ENCODE measurements around the gene ZMAT2.
"Not testable (repeated sequence)": the region's sequence is repeated elsewhere in the genome, so short reads cannot be mapped to it uniquely, and the experiment has no call there.

The ZMAT2 gene

GRCh38 chr5:140678993-140679392, 21.3 kb upstream of the ZMAT2 start:
- TF ChIP-seq POLR2A (IDR thresholded peaks at IDR 0.05; ENCODE audit: low read length) (peak; percentile 33), GATA1 (IDR thresholded peaks at IDR 0.05; ENCODE audit: low read depth, low read length) (no peak)
- DNase-seq: peak; percentile 81 to 97

- TF ChIP-seq POLR2A (IDR thresholded peaks at IDR 0.05; ENCODE audit: low read length) (no peak), GATA1 (IDR thresholded peaks at IDR 0.05; ENCODE audit: low read depth, low read length) (no peak)
- peak in 1 of 2 experiments; percentile 52 for DNase-seq
Measured at GRCh38 chr5:140690376-140690932, 9.8 kb upstream of the ZMAT2 start.

GRCh38 chr5:140690941-140691924, 9.0 kb upstream of the ZMAT2 start, which contains the start of the genes HARS1 and HARS2:
HARS1 (minus strand) TSS chr5:140691370; CDS start chr5:140691304, 66 bp downstream.
HARS2 (plus strand) TSS chr5:140691455; CDS start chr5:140691649, 194 bp downstream.
- TF ChIP-seq GATA1 (IDR thresholded peaks at IDR 0.05; ENCODE audit: low read depth, low read length) (no peak), POLR2A (IDR thresholded peaks at IDR 0.05; ENCODE audit: low read length) (peak; percentile 92)
- DNase-seq: peak; percentile 94

GRCh38 chr5:140694276-140694675, 6.0 kb upstream of the ZMAT2 start:
- DNase-seq: no peak
- TF ChIP-seq POLR2A (IDR thresholded peaks at IDR 0.05; ENCODE audit: low read length): no peak
- TF ChIP-seq GATA1 (IDR thresholded peaks at IDR 0.05; ENCODE audit: low read depth, low read length): no peak

- no peak for DNase-seq
- no peak for TF ChIP-seq GATA1 (IDR thresholded peaks at IDR 0.05; ENCODE audit: low read depth, low read length)
- no peak for TF ChIP-seq POLR2A (IDR thresholded peaks at IDR 0.05; ENCODE audit: low read length)
Measured at GRCh38 chr5:140696891-140697492, 3.3 kb upstream of the ZMAT2 start.

- TF ChIP-seq GATA1 (IDR thresholded peaks at IDR 0.05; ENCODE audit: low read depth, low read length) (no peak), POLR2A (IDR thresholded peaks at IDR 0.05; ENCODE audit: low read length) (peak; percentile 49)
- DNase-seq: no peak
Measured at GRCh38 chr5:140707812-140708211, 7.6 kb downstream of the ZMAT2 start.

GRCh38 chr5:140708787-140709186, 8.5 kb downstream of the ZMAT2 start:
- DNase-seq: not testable (repeated sequence)

GRCh38 chr5:140710899-140711552, 10.8 kb downstream of the ZMAT2 start:
- TF ChIP-seq POLR2A (IDR thresholded peaks at IDR 0.05; ENCODE audit: low read length) (peak; percentile 88), GATA1 (IDR thresholded peaks at IDR 0.05; ENCODE audit: low read depth, low read length) (no peak)

GRCh38 chr5:140711794-140712193, 11.5 kb downstream of the ZMAT2 start:
- no peak for TF ChIP-seq POLR2A (IDR thresholded peaks at IDR 0.05; ENCODE audit: low read length)
- TF ChIP-seq GATA1 (IDR thresholded peaks at IDR 0.05; ENCODE audit: low read depth, low read length): no peak
- no peak for DNase-seq

More at GRCh38 chr5:140710899-140711552, 10.8 kb downstream of the ZMAT2 start:
- peak; percentile 97 to 98 for DNase-seq

GRCh38 chr5:140713562-140714094, 13.4 kb downstream of the ZMAT2 start:
- no peak for TF ChIP-seq POLR2A (IDR thresholded peaks at IDR 0.05; ENCODE audit: low read length)
- TF ChIP-seq GATA1 (IDR thresholded peaks at IDR 0.05; ENCODE audit: low read depth, low read length): no peak
- DNase-seq: no peak

GRCh38 chr5:140716238-140716637, 16.0 kb downstream of the ZMAT2 start:
- not testable (repeated sequence) for DNase-seq

- TF ChIP-seq GATA1 (IDR thresholded peaks at IDR 0.05; ENCODE audit: low read depth, low read length): no peak
- TF ChIP-seq POLR2A (IDR thresholded peaks at IDR 0.05; ENCODE audit: low read length): no peak
- DNase-seq: no peak
Measured at GRCh38 chr5:140718266-140718592, 18.0 kb downstream of the ZMAT2 start.

GRCh38 chr5:140720738-140721137, 20.5 kb downstream of the ZMAT2 start:
- DNase-seq: not testable (repeated sequence)

GRCh38 chr5:140721395-140721794, 21.1 kb downstream of the ZMAT2 start:
- peak in 1 of 2 experiments; percentile 1 for DNase-seq

All from erythroblast (primary cell).